B cell (primary cell): ENCODE data around the gene SYMPK.

ENCODE experiments used
- CTCF ChIP-seq: fragments of 200-600 bp; IDR thresholded peaks from one replicate; pipeline ENCODE4 v1.8.0; 2022; ENCODE audit warnings: antibody characterized with exemption, mild to moderate bottlenecking
- EZH2 ChIP-seq: IDR thresholded peaks from 2 replicates; pipeline ENCODE4 v1.6.1; 2012; ENCODE audit warnings: borderline replicate concordance, low read depth, mild to moderate bottlenecking, moderate library complexity, low read length; ENCODE audit not compliant: insufficient read depth, poor library complexity, severe bottlenecking

- TF ChIP-seq CTCF (no peak), EZH2 (no peak)
These were observed 22.8 kb upstream of the SYMPK start, which contains the start of gene IRF2BP1 for GRCh38 chr19:45885556-45886426.
